Keratinocyte (primary cell): ENCODE measurements around the gene TRPM3.

ENCODE experiments used
- CTCF ChIP-seq, 3 experiments: IDR thresholded peaks in 1 of 3; conservative IDR thresholded peaks in 1 of 3; optimal IDR thresholded peaks in 1 of 3; 2 replicates in 2 of 3; 3 replicates in 1 of 3; pipeline versions ENCODE3 to v1.5.1; 2011; ENCODE audit warnings: low read length in 3 of 3, mild to moderate bottlenecking in 3 of 3, moderate library complexity in 2 of 3, control low read depth in 1 of 3, inconsistent platforms in 1 of 3; ENCODE audit not compliant: insufficient read depth in 2 of 3; ENCODE audit errors: extremely low read depth in 1 of 3
- EZH2 ChIP-seq: IDR thresholded peaks from one replicate; pipeline ENCODE4 v1.6.1; 2012; ENCODE audit warnings: inconsistent platforms, mild to moderate bottlenecking, low read length, moderate library complexity

DNA sequence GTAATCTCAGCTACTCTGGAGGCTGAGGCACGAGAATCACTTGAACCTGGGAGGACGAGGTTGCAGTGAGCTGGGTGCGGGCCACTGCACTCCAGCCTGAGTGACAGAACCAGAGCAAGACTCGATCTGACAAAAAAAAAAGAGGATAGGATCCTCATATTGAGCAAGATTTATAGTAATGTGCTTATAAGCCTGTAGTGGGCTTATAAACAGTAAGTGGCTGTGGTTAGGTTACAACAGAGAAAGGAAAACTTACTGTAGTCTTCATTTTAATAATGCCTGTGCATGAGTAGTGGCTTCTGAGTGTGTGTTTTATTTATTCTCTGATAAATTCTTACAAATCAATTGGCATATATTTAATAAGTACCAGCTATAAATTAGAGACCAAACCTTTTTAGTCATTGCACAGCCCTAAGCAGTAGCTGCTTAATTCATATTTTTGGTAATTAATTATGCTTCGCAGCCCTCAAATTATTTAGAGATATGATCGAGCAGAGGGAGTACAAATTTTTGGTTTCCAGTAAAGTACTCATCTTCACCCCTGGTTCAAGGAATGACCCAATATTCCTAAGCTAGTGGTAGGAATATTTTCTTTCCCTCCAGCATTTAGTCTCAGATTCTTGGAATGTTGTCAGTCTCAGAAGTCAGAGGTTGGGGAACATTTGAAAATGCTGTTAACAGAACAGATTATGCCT lies 633.2 kb downstream of the TRPM3 start:
- no peak for TF ChIP-seq EZH2
- no peak for TF ChIP-seq CTCF (optimal IDR thresholded peaks at IDR 0.05 in 1 of 3, IDR thresholded peaks at IDR 0.05 in 1 of 3, conservative IDR thresholded peaks at IDR 0.05 in 1 of 3; ENCODE audit: extremely low read depth in 1 of 3, insufficient read depth in 2 of 3, low read length in 3 of 3)
